CD4-positive, alpha-beta T cell treated with Interleukin-1 beta for 1 hour (primary cell): ENCODE data around the gene CPLX1.
"Not testable (repeated sequence)": the region's sequence is repeated elsewhere in the genome, so short reads cannot be mapped to it uniquely, and the experiment has no call there.

Experiments
- DNase-seq, 2 donors: peaks; one replicate each; pipeline ENCODE4 v3.0.0-alpha.2; 2020 to 2022

The CPLX1 gene

GRCh38 chr4:790466-790820 is 35.5 kb downstream of the CPLX1 start:
- DNase-seq, result no peak

- DNase-seq, result no peak
These were observed 36.1 kb downstream of the CPLX1 start for GRCh38 chr4:789571-790465.

- no peak for DNase-seq
These were observed 37.2 kb downstream of the CPLX1 start for GRCh38 chr4:788636-789297.

GRCh38 chr4:788006-788635 is 37.8 kb downstream of the CPLX1 start:
- DNase-seq, result no peak

GRCh38 chr4:787561-787981 is 38.4 kb downstream of the CPLX1 start:
- DNase-seq, result no peak

GRCh38 chr4:786861-787300 is 39.0 kb downstream of the CPLX1 start:
- DNase-seq, result no peak

GRCh38 chr4:786074-786741 is 39.7 kb downstream of the CPLX1 start:
- DNase-seq, result no peak

- DNase-seq, result no peak
These were observed 40.4 kb downstream of the CPLX1 start for GRCh38 chr4:785332-786073.

GRCh38 chr4:784401-785331 is 41.3 kb downstream of the CPLX1 start:
- no peak for DNase-seq

- DNase-seq, result peak; percentile 99 to 100
These were observed 44.3 kb downstream of the CPLX1 start for GRCh38 chr4:781493-782216.

GRCh38 chr4:780716-781492 is 45.0 kb downstream of the CPLX1 start:
- no peak for DNase-seq

GRCh38 chr4:780255-780654 is 45.7 kb downstream of the CPLX1 start:
- DNase-seq, result not testable (repeated sequence)

GRCh38 chr4:779555-779954 is 46.4 kb downstream of the CPLX1 start:
- DNase-seq, result no peak

- DNase-seq, result no peak
These were observed 48.2 kb downstream of the CPLX1 start for GRCh38 chr4:777520-778262.

GRCh38 chr4:776743-777441 is 49.0 kb downstream of the CPLX1 start:
- no peak for DNase-seq

GRCh38 chr4:775485-775884 is 50.4 kb downstream of the CPLX1 start:
- DNase-seq, result not testable (repeated sequence)

- DNase-seq, result not testable (repeated sequence)
These were observed 51.4 kb downstream of the CPLX1 start for GRCh38 chr4:774419-775092.

GRCh38 chr4:773214-773613 is 52.7 kb downstream of the CPLX1 start:
- DNase-seq, result no peak
